Nephron (organoid): ENCODE data around the gene BRIP1.
"Not testable (repeated sequence)": the region's sequence is repeated elsewhere in the genome, so short reads cannot be mapped to it uniquely, and the experiment has no call there.

Source experiments
- H3K27ac Mint-ChIP-seq, 3 experiments: 2 replicates each; pipeline ENCODE4 v1.8.0; 2020; ENCODE audit warnings: mixed read lengths in 3 of 3, mild to moderate bottlenecking in 2 of 3, moderate library complexity in 1 of 3
- H3K27me3 Mint-ChIP-seq: 2 replicates; pipeline ENCODE4 v1.8.0; 2021; ENCODE audit warnings: low read depth, mild to moderate bottlenecking, moderate library complexity, mixed read lengths
- H3K36me3 Mint-ChIP-seq: 2 replicates; pipeline ENCODE4 v1.8.0; 2020; ENCODE audit warnings: low read depth, mixed read lengths
- H3K4me1 Mint-ChIP-seq: 2 replicates; pipeline ENCODE4 v1.8.0; 2020; ENCODE audit warnings: mixed read lengths
- H3K4me3 Mint-ChIP-seq, 3 experiments: 2 replicates each; pipeline ENCODE4 v1.8.0; 2020; ENCODE audit warnings: mild to moderate bottlenecking in 3 of 3, mixed read lengths in 3 of 3, moderate library complexity in 2 of 3
- H3K9me3 Mint-ChIP-seq: 2 replicates; pipeline ENCODE4 v1.8.0; 2020; ENCODE audit warnings: mixed read lengths
- CTCF ChIP-seq, 3 experiments: fragments of 200-600 bp; sonication (generic); IDR thresholded peaks; one replicate each; pipeline ENCODE4 v1.5.0; 2021; ENCODE audit warnings: antibody characterized with exemption in 3 of 3; ENCODE audit not compliant: unreplicated experiment in 3 of 3

BRIP1 gene

GRCh38 chr17:61672140-61672539 lies 191.2 kb downstream of the BRIP1 start:
- H3K27me3 Mint-ChIP-seq: no peaks in the 10 kb centered on the region

GRCh38 chr17:61670691-61671090 lies 192.6 kb downstream of the BRIP1 start:
- TF ChIP-seq CTCF (IDR thresholded peaks at IDR 0.05; ENCODE audit: unreplicated experiment in 3 of 3): no peak

More at GRCh38 chr17:61672140-61672539, 191.2 kb downstream of the BRIP1 start:
- H3K4me3 Mint-ChIP-seq: no peak overlapping the region
- H3K36me3 Mint-ChIP-seq: no peaks in the 10 kb centered on the region
- H3K9me3 Mint-ChIP-seq: peaks cover 6% of the 10 kb centered on the region
- TF ChIP-seq CTCF (IDR thresholded peaks at IDR 0.05; ENCODE audit: unreplicated experiment in 3 of 3): no peak
- H3K4me1 Mint-ChIP-seq: no peaks in the 10 kb centered on the region
- H3K27ac Mint-ChIP-seq: no peak overlapping the region

GRCh38 chr17:61669522-61669921 lies 193.8 kb downstream of the BRIP1 start:
- H3K27ac Mint-ChIP-seq: no peak overlapping the region
- no peak overlapping the region for H3K4me3 Mint-ChIP-seq
- H3K4me1 Mint-ChIP-seq: no peaks in the 10 kb centered on the region
- no peaks in the 10 kb centered on the region for H3K36me3 Mint-ChIP-seq
- TF ChIP-seq CTCF (IDR thresholded peaks at IDR 0.05; ENCODE audit: unreplicated experiment in 3 of 3): no peak
- H3K27me3 Mint-ChIP-seq: no peaks in the 10 kb centered on the region
- peaks cover 6% of the 10 kb centered on the region for H3K9me3 Mint-ChIP-seq

More at GRCh38 chr17:61670691-61671090, 192.6 kb downstream of the BRIP1 start:
- H3K36me3 Mint-ChIP-seq: no peaks in the 10 kb centered on the region
- H3K27ac Mint-ChIP-seq: no peak overlapping the region
- peaks cover 5% of the 10 kb centered on the region for H3K9me3 Mint-ChIP-seq
- H3K4me3 Mint-ChIP-seq: no peak overlapping the region
- no peaks in the 10 kb centered on the region for H3K4me1 Mint-ChIP-seq
- H3K27me3 Mint-ChIP-seq: no peaks in the 10 kb centered on the region

GRCh38 chr17:61668486-61668885 lies 194.8 kb downstream of the BRIP1 start:
- Mint-ChIP-seq H3K4me1 (no peaks in the 10 kb centered on the region), H3K27me3 (no peaks in the 10 kb centered on the region), H3K9me3 (peaks cover 7% of the 10 kb centered on the region), H3K27ac (no peak overlapping the region), H3K36me3 (no peaks in the 10 kb centered on the region), H3K4me3 (no peak overlapping the region)
- no peak for TF ChIP-seq CTCF (IDR thresholded peaks at IDR 0.05; ENCODE audit: unreplicated experiment in 3 of 3)

- H3K27ac Mint-ChIP-seq, H3K27me3 Mint-ChIP-seq, H3K36me3 Mint-ChIP-seq, H3K4me3 Mint-ChIP-seq, H3K9me3 Mint-ChIP-seq, H3K4me1 Mint-ChIP-seq: not testable (repeated sequence)
Measured at GRCh38 chr17:61666406-61667088, 196.8 kb downstream of the BRIP1 start.

GRCh38 chr17:61663310-61663709 lies 200.0 kb downstream of the BRIP1 start:
- H3K4me3 Mint-ChIP-seq: no peak overlapping the region
- no peaks in the 10 kb centered on the region for H3K4me1 Mint-ChIP-seq
- no peaks in the 10 kb centered on the region for H3K36me3 Mint-ChIP-seq
- H3K27me3 Mint-ChIP-seq: no peaks in the 10 kb centered on the region
- TF ChIP-seq CTCF (IDR thresholded peaks at IDR 0.05; ENCODE audit: unreplicated experiment in 3 of 3): no peak
- H3K9me3 Mint-ChIP-seq: peaks cover 7% of the 10 kb centered on the region
- H3K27ac Mint-ChIP-seq: peak overlapping the region in 1 of 3 experiments; percentile 68
